ENCODE data around the gene CPSF7.
"Not testable (repeated sequence)": the region's sequence is repeated elsewhere in the genome, so short reads cannot be mapped to it uniquely, and the experiment has no call there.

CPSF7 gene

DNA sequence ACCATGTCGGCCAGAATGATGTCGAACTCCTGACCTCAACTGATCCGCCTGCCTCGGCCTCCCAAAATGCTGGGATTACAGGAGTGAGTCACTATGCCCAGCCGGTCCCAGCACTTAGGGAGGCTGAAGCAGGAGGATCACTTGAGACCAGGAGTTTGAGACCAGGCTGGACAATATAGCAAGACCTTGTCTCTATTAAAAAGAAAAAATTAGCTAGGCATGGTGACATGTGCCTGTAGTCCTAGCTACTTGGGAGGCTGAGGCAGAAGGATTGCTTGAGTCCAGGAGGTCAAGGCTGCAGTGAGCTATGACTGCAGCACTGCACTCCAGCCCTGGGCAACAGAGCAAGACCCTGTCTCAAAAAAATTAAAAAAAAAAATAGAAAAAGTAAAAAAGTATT, 45.9 kb downstream of the CPSF7 start:
- not testable (repeated sequence) for DNase-seq

DNA sequence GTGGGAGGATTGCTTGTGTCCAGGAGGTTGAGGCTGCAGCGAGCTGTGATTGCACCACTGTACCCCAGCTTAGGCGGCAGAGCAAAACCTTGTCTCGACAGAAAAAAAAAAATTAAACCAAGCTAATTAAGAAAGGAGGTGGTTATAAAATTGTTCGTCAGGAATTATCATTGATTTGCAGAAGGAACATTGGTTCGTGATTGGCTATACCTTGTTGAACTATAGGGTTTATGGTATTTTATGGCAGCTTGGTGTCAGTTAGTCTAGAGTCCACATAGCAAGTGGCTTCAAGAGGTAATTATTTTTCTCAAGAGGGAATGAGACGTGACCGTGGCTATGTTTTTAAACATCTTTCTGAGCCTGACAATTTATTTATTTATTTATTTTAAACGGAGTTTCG, 48.9 kb downstream of the CPSF7 start:
- no peak for DNase-seq

DNA sequence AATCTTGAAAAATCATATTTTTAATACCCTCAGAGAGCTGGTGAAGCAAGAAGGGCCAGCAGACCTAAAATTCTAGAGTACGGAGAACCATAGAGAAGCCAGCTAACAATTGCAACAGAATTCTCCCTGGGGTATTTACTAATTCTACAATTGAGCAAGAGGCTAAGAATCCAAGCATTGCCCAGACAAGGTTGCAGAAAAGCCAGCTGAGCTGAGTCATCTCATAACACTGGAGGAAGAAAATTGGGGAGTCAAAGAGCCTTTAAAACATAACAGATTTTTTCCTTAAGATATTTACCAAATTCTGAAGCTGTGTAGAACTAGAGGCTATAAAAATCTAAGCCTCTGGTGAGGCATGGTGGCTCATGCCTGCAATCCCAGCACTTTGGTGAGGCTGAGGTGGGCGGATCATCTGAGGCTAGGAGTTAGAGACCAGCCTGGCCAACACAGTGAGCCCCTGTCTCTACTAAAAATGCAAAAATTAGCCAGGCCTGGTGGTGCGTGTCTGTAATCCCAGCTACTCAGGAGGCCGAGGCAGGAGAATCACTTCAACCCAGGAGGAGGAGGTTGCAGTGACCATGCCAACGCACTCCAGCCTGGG, 51.0 kb downstream of the CPSF7 start:
- no peak for DNase-seq

DNA sequence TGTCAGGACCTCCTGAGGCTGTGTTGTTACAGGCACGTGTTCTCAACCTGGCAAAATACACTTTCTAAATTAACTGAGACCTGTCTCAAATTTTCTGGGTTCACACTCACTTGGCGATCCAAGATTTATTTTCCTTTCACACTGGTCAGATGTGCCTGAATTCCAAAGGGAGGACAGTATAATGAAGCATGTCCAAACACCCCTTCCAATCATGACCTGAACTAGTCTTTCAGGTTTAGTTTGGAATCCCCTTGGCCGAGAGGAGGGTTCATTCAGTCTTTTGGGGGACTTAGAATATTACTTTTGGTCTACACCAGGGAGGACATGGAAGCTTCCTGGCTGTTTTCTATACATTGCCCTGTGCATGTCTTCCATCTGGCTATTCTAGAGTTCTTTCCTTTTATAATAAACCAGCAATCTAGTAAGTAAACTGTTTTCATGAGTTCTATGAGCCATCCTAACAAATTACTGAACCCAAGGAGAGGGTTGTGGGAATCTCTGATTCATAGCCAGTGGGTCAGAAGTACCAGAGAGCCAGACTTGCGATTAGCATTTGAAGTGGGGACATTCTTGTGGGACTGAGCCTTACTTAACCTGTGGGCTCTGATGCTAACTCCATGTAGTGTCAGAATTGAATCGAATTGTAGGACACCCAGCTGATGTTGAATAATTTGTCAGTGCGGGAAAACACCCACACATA, 52.2 kb downstream of the CPSF7 start:
- DNase-seq: no peak

DNA sequence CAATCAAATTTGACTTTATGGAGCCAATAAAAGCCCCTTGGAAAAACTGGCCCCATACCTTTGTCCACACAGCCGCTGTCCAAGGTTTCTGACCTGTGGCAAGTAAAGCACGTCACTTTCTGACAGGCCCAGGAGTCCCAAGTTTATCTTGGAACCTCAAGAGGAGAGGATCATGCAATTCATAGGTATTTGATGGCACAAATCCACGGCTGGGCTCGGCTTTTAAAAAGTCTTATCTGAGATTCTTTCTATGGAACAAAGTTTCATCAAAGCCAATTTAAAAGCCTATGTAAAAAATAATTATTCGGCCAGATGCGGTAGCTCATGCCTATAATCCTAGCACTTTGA, 54.0 kb downstream of the CPSF7 start:
- no peak for DNase-seq

DNA sequence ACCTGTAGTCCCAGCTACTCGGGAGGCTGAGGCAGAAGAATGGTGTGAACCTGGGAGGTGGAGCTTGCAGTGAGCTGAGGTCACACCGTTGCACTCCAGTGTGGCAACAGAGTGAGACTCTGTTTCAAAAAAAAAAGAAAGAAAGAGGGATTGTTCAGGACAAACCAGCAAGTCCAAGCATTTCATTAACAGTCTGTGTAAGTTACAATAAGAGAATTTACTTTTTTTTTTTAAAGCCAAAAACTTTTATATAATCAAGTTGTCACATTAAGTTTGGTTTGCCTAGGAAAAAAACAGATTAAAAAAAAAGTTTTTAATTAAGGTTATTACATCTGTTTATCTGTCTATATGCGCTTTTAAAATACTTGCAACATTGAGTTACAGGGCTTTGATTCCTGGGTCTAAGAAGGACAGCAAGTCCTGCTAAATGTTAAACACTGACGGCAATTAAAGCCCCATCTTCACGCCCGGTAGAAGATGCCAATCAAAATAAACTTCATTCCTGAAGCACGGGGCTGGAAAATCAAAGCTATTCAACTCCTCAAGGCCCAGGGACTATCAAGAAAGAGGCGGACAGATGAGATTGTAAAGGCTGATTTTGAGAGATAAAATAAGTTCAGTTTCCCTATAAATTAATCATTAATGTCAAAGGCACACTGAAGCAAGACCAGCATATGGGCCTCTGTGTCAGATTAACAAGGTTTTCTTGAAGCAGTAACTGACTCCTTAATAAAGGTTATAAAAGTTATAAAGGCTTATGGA, 56.9 kb downstream of the CPSF7 start:
- DNase-seq: no peak

DNA sequence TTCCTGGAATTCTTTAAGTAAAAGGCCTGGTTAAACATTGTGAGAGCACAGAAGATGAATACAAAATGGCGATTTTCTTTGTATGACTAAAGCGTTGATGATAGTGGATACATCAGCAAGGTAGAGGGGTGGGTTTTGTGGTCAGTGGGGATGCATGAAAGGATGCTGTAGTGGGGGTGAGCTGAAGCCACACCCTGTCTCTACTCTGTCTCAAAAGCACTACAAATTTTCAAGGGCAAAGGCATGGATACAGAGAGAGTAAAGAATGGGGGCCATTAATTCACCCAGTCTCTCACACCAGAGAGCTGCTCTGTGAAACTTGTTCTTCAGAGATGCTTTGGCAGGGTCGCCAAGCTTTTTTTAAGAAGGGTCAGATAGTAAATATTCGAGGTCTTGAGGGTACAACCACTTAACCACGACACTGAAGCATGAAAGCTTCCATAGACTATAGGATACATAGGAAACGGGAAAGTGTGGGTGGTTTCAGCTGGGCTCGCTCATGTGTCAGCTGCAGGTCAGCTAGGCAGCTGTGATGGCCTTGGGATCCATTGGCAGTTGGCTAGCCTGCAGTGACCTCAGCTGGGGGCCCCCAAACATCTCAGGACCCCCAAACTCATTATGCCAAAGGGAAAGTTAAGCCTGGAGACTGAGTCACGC, 59.3 kb downstream of the CPSF7 start:
- no peak for DNase-seq

DNA sequence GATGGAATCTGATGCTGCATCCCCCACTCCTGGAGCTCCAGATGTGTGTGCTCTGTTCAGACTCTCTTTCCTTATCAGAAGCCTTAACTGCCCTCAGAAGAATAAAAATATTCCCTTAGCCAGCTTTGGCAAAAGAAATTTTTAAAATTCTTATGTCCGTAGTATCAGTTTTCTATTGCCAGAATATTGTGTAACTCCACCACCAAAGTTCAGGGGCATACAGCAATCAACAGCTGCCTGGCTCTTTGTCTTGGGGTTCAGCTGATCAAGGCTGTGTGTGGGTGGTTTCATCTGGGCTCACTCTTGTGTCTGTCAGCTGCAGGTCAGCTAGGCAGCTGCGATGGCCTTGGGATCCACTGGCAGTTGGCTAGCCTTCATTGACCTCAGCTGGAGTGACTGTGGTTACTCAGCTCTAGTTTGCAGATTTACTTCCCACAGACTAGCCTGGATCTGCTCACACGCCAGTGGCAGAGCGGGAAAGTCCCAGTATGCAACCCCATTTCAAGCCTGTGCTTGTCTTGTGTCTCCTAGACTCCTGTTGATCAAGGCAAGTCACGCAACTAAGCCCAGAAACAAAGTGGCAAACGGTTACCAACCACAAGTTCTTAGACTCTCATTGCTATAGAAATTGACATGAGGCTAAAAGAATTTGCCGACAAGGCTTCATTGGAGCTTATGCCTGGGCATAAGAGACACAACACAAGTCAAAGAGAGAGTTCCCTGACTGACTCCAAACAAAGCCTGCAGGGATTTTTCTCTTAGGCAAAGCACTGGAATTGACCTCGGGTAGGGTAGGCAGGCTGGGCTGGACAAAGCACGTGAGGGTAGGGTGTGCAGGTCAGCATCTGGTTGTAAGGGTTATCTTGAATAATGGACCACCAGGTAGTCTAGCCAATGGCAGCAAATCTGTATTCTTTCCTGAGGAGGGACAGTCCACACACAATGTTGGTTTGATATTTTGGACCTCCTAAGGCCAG, 60.1 kb downstream of the CPSF7 start:
- no peak for DNase-seq

DNA sequence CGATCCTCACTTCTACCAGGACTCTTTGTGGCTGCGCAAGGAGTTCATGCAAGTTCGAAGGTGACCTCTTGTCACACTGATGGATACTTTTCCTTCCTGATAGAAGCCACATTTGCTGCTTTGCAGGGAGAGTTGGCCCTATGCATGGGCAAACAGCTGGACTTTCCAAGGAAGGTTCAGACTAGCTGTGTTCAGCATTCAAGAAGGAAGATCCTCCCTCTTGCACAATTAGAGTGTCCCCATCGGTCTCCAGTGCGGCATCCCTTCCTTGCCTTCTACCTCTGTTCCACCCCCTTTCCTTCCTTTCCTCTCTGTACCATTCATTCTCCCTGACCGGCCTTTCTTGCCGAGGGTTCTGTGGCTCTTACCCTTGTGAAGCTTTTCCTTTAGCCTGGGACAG, 61.1 kb downstream of the CPSF7 start:
- no peak for DNase-seq

DNA sequence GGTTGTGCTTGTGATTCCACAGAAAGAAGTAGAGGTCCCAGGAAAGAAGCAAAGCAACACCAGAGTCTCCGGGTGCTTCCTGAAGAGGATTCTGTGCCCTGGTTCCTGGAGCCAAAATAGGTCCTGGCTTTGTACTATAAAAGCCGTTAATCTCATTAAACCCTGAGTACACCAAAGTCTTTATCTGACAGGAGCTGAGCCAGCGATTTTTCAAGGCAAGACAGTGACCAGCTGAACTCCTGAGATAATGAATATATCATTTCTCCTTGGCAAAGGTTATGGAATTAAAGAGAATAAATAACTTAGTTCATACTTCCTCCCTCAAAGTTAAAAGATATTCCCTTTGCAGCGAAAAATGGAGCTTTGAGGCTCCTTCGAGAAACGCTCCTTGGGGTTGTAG, 62.4 kb downstream of the CPSF7 start:
- DNase-seq: no peak

DNA sequence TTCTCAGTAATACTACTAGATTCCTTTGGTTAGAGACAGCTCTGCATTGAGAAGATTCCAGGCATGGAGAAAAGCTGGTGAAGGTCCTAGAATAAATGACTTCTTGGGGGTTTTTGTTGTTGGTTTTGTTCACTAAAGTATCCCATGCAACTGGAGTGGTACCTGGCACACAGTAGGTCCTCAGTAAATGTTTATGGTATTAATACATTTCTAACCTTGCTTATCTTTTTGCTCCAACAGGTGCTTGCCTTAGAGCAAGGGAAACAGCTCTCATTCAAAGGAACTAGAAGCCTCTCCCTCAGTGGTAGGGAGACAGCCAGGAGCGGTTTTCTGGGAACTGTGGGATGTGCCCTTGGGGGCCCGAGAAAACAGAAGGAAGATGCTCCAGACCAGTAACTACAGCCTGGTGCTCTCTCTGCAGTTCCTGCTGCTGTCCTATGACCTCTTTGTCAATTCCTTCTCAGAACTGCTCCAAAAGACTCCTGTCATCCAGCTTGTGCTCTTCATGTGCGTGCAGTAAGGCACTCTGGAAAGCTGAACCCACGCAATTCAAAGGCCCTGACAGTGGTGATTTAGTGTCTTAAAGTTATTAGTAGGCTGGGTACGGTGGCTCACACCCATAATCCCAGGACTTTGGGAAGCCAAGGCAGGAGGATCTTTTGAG, 65.6 kb downstream of the CPSF7 start:
- DNase-seq: no peak

DNA sequence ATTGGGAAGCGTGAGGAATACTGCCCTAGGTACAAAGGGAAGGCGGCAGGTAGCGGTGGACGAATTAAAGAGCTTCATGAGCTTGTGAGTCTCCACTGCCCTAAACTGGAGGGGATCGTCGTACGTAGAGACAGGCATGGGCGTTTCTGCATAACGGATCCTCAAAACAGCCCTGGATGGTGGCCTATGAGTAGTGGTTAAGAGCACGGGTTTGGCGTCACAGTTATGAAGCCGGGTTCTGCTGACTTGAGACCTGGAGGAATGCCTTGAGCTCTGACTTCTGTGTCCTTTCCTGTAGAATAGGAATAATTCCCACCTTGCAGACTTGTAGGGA, 67.3 kb downstream of the CPSF7 start:
- DNase-seq: no peak

DNA sequence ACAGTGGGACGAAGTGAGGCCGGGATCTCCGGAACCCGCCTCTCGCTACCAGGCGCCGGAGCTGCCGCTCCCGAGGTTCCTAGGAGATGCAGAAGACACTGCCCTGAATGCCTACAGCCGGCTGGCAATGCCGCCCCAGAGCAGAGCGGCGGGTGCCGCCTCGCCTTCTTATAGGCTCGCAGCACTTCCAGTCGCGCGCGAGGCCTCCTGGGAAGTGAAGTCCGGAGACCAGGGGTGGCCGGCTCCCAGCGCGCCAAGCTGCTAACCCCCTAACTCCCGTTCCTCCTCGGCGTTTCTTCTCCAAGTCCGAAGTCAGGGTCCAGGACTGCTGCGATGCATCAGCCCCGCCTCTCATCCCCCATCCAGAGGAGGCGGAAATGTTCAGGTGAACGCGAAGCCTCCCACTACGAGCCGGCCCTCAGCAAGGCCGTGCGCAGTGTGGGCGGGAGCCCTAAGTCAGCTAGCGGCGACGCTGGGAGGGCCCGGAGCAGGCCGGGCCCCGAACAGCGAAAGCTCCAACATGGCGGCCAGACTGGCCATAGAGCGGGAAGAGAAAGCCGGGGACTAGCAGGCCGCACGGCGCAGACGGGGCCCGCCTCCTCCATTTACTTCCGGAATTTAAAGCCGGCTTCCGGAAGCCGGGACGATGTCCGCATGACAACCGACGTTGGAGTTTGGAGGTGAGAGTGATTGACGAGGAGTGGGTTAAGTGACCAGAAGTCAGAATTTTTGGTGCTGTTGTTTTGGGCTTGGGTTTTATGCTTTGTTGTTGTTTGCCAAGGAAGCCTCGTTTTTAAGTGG, 67.8 kb downstream of the CPSF7 start, which contains the start of the genes CYB561A3 and TMEM138:
TSS of gene CYB561A3 (minus strand) at position 142 of the 801 bp plus-strand sequence. CDS start 5,169 bp downstream, outside the sequence.
TSS of gene TMEM138 (plus strand) at position 634 of the 801 bp plus-strand sequence. CDS start 2,017 bp downstream, outside the sequence.
- DNase-seq: peak; percentile 83 to 90

DNA sequence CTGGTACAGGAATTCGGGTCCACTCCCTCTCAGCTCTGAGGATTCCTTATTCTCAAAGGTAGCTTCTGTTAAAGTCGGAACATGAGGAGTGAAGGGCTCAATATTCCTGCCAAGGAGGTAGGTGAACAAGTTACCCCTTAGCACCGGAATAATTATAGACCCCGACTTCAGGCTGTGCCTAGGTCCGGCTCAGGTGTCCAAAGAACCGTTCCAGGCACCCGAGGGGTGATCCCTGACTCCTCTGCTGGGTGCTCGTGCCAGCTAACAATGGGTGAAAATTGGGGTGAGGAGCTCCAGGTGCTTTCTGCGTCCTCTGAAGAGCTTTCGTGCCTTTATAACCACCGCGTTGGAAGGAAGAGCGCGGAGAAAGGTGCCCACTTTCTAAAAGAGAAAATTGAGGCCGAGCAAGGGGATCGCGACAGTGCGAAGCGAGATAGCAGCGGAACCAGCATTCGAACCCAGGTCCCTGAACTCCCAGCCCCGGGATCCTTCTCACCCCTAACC, 68.5 kb downstream of the CPSF7 start:
- DNase-seq: no peak

DNA sequence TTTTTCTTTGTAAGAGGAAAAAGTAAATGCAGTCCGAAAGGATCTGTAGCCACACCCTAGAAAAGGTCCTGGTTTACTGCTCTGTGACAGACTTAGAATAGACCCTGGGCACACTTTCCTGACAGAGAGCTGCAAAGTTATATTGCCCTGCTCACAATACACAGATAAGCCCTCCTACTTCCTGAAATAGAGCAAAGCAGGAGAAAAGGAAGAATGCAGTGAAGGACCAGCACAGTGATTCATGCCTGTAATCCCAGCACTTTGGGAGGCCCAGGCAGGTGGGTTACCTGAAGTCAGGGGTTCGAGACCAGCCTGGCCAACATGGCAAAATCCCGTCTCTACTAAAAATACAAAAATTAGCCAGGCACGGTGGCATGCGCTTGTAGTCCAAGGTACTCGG, 70.3 kb downstream of the CPSF7 start:
- no peak for DNase-seq

DNA sequence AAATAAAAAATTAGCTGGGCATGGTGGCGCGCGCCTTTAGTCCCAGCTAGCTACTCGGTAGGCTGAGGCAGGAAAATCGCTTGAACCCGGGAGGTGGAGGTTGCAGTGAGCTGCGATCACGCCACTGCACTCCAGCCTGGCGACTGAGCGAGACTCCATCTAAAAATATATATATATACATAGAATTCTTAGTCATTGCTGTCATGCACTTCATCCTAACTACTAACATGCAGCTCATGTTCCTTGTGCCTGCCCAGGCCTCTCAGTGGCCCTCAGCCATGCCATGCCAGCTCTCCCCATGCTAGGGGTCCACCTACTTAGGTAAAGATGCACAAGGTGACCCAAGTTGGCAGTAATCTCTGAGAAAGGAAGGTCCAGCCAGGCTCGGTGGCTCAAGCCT, 71.2 kb downstream of the CPSF7 start:
- DNase-seq: no peak

DNA sequence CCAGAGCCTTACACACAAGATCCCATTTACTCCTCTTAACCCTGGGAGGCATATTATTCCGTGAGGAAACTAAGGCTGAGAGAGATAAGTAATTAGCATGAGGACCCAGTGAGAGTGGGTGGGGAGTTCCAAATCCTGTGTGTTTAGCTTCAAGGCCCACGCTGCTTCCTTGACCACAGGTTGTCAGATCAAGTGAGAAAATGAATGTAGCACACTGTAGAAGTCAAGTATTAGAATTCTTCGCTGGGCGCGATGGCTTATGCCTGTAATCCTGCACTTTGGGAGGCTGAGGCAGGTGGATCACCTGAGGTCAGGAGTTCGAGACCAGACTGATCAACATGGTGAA, 71.9 kb downstream of the CPSF7 start:
- no peak for DNase-seq

DNA sequence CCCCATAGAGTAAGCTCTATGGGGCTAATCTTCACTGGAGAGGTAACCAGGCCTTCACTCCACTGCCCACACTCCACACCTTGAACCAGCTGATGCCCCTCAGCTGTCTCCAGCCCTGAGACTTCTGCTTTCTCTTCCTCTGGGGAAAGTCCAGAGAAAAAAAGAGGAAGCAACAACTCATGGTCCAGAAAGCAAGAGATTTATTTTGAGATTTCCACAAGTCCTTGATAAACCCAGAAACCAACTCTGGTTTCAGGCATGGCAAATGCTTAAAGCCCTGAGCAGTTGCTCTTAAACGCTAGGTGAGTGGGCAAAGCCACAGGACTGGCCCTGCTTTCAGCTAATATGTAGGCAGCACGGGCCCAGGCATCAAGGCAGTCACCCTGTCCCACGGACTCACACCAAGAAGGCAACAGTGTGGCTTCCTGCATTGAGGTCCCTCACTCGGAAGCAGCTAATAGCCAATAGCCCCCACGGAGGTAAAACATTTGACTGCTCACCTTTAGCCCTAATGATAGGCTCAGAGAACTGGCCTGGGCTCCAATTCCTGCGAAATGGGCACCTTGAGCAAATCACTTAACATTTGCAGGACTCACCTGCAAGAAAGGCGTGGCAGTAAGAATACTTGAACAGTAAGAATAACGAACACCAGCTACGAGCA, 72.4 kb downstream of the CPSF7 start:
- peak; percentile 17 to 64 for DNase-seq

DNA sequence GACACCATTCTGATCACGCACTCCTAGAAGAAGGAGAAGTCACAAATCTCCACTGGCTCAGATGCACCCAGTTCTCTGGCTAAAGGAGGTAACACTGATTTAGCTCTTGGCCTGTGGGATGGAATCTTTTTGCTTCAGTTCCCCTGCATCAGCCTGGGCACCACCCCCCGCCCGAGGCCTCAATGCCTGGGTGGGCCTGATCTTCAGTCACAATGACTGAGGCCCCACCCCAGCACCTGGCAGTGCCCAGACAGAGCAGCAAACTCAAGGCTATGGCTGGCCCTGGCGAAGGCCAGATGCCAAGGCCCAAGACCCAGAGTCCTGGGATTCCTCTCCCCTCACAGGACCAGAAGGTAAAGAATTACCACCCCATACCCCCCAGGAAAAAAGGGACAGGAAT, 73.1 kb downstream of the CPSF7 start:
- no peak for DNase-seq

DNA sequence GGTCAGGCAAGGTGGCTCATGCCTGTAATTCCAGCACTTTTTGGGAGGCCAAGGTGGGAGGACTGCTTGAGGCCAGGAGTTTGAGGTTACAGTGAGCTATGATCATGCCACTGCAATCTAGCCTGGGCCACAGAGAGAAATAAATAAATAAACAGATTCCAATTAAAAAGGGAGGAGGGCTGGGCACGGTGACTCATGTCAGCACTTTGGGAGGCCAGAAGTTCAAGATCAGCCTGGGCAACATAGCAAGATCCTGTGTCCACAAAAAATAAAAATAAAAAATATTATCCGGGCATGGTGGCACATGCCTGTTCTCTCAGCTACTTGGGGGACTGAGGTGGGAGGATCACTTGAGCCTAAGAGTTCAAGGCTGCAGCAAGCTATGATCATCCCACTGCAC, 75.6 kb downstream of the CPSF7 start:
- no peak for DNase-seq

Data from bone marrow (tissue), 2 donors.